ENCODE data around the gene SOST.
A peak's percentile ranks its signal among the peaks of the same experiment; 100 is the strongest.

Gene SOST

DNA sequence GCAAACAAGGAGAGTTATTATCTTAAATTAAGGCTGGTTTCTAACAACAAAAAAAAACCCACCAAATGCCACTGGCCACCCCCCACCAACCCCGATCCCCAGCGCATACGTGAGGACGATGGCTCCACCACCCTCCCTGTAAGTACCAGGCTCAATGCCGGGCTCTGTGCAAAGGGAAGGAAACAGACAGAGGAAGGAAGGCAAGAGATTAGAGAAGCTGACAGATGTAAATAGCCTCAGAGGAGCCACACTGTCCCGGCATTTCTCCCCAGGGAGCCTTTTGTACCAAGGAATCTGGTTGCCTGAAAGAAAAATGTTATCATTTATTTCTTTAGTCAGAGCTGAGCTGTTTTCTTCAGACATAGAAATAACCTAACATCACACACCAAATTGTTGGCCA is 13.1 kb downstream of the SOST start:
- no peak for DNase-seq (ENCODE audit: low read depth in 2 of 2, low spot score in 1 of 2)

DNA sequence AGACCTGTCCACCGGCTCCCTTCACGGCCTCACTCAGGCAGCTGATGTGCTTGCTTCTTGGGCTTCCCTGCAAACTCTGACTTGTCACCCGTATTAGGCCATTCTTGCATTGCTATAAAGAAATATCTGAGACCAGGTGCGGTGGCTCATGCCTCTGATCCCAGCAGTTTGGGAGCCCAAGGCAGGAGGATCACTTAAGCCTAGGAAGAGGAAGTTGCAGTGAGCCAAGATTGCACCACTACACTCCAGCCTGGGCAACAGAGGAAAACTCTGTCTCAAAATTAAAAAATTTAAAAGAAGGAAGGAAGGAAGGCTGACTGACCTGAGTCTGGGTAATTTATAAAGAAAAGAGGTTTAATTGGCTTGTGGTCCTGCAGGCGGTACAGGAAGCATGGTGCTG is 17.0 kb downstream of the SOST start:
- DNase-seq (ENCODE audit: low read depth in 2 of 2, low spot score in 1 of 2), result no peak

GRCh38 chr17:43740541-43740940 is 18.1 kb downstream of the SOST start:
- DNase-seq (ENCODE audit: low read depth in 2 of 2, low spot score in 1 of 2), result no peak

DNA sequence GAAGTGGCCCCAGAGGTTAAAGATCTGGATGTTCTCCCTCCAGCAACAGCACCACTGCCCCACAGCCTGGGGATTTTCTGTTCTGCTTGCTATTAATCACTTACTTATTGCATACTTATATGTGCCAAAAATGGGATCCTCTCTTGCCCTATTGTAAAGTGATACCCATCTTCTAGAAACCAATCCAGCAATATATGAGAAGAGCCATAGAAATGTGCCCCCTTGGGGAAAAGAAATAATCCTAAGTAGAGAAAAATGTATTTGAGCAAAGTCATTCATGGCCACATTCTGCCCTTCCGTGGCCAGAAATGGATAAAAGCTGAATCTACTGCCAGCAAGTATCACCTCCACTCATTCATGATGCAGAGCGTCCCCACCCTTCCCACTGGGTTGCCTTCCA is 20.9 kb downstream of the SOST start:
- no peak for DNase-seq (ENCODE audit: low read depth in 2 of 2, low spot score in 1 of 2)

- no peak for DNase-seq (ENCODE audit: low read depth in 2 of 2, low spot score in 1 of 2)
Observed at GRCh38 chr17:43736389-43736788, 22.2 kb downstream of the SOST start.

- DNase-seq (ENCODE audit: low read depth in 2 of 2, low spot score in 1 of 2), result no peak
Observed at GRCh38 chr17:43734376-43734775, 24.2 kb downstream of the SOST start.

DNA sequence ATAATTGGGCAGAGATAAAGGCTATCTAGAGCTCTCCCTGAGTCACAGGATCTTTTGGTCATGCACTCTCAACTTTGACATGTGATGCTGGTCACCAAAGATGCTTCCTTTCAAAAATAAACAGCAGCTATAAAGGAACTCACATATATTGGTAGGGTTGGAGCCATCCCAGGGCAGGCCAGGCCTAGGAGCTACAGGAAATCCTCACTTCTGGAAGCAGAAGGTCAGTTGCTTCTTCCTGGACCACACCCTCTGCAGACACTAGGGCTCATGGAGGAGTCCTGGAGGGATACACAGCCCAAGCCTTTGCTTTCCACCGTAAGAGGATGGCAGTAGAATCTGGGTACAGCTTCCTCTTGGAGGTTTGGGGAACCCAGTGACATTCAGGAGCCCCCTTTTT is 24.6 kb downstream of the SOST start:
- no peak for DNase-seq (ENCODE audit: low read depth in 2 of 2, low spot score in 1 of 2)

GRCh38 chr17:43732958-43733357 is 25.6 kb downstream of the SOST start:
- DNase-seq (ENCODE audit: low read depth in 2 of 2, low spot score in 1 of 2), result no peak

DNA sequence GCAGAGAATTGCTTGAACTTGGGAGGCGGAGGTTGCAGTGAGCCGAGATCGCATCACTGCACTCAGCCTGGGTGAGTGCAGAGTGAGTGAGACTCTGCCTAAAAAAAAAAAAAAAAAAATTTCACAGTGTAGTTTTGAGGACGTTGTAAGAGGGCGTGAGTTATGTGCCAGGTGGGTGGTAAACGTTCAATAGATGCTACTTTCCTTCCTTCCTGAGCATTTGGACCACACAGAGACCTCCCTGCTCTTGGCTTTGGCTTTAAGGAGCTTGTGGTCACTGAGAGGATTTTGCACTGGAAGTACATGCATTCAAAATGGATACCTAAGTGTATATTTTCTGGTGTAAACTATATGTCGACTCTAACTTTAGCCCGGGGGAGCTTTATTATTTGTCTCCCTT is 30.5 kb downstream of the SOST start:
- DNase-seq (ENCODE audit: low read depth in 2 of 2, low spot score in 1 of 2), result no peak

DNA sequence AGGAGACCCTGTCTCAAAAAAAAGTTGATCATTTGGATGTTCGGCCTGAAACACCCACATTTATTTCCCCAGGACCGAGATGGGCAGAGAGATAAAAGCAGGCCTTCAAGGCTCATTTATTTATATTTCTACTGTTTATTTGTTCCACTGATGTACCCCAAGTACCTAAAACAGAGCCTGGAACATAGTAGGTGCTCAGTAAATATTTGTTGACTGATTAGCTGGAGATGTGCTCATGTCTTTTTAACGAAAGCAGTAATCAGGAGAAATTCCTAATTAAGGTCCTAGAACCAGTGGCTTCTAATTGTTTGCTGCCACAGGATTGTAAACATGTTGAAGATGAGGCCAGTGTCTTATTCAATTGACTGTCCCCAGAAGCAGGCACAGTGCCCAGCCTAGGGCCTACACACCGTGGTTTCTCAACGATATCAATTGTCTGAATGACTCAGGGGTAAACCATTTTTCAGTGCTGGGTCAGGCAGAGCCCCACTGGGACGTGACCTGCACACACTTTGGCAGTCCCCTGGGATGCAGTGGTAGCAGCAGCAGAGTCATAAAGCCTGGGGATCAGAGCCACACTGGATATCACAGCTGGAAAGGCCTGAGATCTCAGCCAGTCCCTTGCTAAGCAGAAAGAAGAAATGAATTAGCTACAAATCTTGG is 34.8 kb downstream of the SOST start:
- DNase-seq (ENCODE audit: low read depth in 2 of 2, low spot score in 1 of 2), result no peak

DNA sequence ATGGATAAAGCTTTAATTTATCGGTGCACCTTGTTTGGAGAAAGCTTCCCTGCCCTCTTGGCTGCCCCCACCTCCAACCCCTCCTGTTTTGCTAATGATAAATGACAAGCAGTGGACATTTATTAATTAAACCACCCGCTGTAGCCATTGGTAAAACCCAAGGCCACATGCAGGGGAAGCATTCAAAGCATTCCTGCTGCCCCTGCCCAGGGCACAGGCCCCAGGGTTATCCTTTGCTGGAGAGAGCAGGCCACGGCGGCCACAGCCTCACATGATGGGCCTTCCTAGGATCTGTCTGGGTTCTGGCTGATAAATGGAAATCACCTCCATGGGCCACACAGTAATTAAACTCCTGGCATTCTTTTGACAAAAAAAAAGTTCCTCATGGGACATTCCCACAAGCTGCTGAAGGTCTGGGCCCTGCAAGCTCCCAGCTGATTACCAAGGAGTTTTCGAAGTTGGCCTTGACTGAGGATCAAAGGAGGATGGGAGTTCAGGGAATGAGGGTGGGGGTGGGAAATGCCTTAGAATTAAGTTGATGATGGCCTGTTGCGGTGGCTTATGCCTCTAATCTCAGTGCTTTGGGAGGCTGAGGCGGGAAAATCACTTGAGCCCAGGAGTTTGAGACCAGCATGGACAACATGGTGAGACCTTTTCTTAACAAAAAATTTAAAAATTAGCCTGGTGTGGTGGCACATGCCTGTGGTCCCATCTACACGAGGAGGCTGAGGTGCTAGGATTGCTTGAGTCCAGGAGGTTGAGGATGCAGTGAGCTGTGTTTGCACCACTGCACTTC is 35.5 kb downstream of the SOST start:
- no peak for DNase-seq (ENCODE audit: low read depth in 2 of 2, low spot score in 1 of 2)

DNA sequence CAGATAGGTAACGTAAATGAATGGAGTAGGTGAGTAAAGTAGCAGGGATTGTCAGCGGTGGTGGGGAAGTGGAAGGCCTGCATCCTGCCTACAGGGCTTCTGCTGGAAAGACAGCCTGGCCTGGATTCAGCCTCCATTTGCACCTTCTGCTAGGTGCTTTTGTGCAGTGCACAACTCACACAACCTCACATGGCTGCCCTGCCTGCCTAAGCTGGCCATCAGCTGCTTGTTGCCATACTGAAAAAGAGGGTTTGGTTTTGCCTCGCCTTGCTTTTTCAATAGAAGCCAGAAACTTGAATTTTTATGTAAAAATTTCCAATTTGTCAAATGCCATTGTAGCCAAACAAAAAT is 36.3 kb downstream of the SOST start:
- no peak for DNase-seq (ENCODE audit: low read depth in 2 of 2, low spot score in 1 of 2)

- DNase-seq (ENCODE audit: low read depth in 2 of 2, low spot score in 1 of 2), result no peak
Observed at GRCh38 chr17:43721537-43722268, 36.9 kb downstream of the SOST start.

DNA sequence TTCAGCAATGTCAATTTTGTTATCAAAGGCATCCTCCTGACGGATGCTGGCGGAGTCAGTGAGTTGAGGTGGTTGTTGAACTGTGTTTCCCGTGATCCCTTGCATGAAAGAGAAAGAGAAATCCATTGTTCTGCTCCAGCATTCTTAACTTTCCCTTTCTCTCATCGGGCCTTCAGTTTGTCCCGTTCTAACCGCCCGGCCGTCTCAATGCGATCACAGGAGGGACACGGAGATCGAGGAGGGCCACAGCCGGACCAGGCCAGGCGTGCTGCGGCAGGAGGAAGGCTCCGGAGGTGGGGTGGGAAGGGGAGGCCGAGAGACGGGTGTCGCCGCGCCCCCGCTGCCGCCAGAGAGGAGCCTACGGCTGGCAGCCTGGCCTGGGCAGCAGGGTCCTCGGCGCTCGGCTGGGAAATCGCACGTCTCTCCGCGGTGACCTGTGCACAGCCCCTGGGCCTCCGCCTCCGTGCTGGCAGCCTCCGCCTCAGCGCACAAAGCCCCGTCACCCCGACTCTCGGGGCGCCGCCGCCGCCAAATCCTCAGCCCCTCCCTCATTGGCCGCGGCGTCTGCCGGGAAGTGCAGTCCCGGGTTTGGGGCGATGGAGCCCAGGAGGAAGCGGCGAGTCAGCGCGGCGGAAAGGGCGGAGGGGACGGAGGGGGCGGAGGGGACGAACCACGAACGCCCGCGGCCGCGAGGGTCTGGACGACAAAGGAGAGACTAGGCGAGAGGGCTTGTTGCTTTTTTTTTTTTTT is 38.1 kb downstream of the SOST start:
- DNase-seq (ENCODE audit: low read depth in 2 of 2, low spot score in 1 of 2), result peak; percentile 37 to 44

DNA sequence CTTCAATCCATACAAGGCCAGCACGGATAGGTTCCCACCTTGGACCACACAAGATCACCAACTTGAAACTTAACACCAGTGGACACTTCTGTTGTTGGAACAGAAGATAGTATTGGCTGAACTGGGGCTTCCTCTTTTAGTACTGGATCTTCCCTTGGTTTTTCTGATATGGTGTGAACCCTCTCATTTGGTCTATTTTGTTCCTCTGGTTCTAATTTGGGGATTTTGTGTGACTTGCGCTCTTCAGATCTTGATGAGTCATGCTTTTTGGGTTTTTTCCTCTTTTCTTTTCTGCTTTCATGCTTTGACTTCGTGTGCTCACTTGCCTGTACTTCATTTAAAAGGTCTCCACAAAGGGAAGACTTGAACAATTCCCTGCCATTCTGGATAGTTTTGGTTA is 39.0 kb downstream of the SOST start:
- DNase-seq (ENCODE audit: low read depth in 2 of 2, low spot score in 1 of 2), result no peak

DNA sequence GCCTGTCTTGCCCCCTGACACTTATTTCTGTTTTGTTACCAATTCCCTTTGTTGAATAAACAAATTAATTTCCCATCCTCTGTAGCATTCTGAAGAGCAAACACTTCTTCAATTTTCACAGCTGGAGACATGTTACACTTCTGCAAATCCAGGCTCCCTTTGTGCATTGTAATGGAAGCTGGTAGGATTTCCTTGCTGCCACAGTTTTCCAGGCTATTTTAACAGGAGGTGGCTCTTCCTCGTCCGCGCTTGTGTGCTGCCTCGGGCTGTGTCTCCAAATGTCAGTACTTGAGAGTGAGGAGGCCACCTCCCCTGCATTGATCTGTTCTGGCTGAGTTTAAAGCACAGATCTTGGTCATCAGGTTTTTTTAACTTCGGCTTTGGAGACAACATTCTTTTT is 40.0 kb downstream of the SOST start:
- DNase-seq (ENCODE audit: low read depth in 2 of 2, low spot score in 1 of 2), result no peak

DNA sequence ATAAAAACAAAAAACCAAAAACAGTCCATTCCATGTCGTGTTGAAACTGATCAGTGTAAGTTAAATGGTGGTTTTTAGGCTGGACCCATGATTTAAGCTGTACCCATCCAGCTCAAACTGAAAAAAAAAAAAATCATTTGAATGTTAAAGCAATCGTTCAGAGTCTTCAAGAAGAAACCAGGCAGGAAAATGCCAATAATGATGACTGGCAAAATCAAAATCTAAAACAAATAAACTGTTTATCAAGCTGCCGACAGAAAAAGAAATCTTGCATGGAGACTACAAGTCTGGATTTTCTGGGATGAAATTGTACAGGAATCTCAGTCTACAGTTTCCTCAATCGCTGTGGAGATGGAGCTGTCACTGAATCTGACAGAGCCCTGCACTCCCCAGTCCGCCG is 40.7 kb downstream of the SOST start:
- no peak for DNase-seq (ENCODE audit: low read depth in 2 of 2, low spot score in 1 of 2)

DNA sequence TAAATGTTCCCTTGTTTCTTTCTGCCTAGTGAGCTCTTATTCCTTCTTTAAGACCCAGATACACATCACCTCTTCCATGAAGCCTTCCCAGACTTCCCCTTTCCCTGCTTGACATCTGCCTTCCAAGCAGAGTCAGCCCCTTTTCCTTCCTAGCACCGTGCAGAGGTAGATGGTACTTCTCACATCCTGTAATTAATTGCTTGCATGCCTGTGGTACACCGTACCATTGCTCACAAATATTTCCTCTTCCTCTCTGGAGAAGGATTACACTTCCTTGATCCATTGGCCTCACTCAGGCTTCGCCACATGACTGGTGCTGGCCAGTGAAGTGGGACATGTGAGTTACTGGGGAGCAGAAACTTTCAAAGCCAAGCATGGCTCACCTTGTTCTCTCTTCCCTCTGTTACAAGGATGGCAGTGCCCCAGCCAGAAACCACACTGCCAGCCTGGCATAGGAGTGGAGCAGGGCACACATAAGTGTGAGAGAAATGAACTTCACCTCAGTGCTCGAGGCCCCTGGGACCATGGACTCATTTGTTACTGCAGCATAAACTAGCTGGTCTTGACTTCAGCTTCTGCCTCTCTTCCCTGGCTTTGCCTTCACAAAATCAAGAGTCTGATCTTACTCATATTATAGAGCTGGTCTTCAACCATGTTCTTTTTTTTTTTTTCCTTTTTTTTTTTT is 44.0 kb downstream of the SOST start:
- DNase-seq (ENCODE audit: low read depth in 2 of 2, low spot score in 1 of 2), result no peak

DNA sequence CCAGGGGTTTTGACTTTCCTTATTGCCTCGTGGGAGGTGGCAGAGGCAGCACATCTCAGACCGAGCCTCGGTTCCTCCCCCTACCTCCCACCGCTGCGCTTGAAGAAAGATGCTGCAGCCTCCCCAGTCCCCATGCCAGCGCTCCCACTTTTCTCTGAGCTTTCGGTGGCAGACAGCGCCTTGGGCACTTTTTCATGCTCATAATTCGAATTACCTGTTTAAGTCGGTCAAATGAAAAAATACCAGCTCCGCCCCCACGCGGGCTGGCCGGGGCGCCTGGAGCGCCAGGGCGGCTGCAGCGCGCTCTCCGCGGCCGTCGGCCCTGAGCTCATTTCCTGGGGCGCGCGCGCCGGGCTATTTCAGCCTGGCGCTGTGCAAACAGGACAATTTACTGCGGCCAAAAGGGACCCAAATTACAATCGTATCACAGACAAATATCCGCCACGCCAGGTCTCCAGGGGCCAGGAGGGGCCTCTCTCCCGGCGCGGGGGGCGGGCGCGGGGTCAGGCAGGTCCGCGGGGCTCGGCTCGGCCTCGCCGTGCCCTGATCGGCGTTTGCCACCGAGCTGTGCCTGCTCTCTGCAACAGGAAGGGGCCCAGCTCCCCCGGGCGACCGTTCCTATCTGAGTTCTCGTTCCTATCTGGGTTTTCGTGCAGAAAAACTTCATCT is 45.0 kb downstream of the SOST start:
- no peak for DNase-seq (ENCODE audit: low read depth in 2 of 2, low spot score in 1 of 2)

- no peak for DNase-seq (ENCODE audit: low read depth in 2 of 2, low spot score in 1 of 2)
Observed at GRCh38 chr17:43712397-43712796, 46.2 kb downstream of the SOST start.

DNA sequence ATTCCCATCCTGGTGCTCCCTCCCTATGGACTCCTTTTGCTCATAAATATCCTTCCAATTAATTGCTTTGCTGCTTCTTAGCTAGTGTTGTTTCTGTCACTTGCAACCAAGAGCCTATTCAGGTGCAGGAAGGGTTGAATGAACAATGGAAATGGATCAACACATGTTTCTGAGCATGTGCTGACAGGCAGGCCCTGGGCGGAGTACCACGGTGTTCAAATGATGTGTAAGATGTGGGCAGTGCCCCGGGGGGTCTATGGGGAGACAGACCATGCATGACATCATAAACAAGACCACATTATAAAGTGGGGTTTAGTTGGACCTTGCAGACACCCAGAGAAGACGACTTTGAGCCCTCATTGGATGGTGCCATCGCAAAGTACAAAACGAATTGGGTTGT is 48.5 kb downstream of the SOST start:
- no peak for DNase-seq (ENCODE audit: low read depth in 2 of 2, low spot score in 1 of 2)
